GM12878 (cell line): ENCODE data around the gene AIG1. TPM values are rescaled to one million over a fixed set of nuclear protein-coding genes. Genes with fewer than 3 reads are reported as not detected.
A peak's percentile ranks its signal among the peaks of the same experiment; 100 is the strongest.

Experiments
- ATAC-seq: fragments of 200-7000 bp; cut with Tn5 transposase; 3 replicates; pipeline ENCODE4 v1.9.1; 2020; ENCODE audit warnings: mild to moderate bottlenecking, moderate library complexity
- BruUV-seq: library from RNA; stranded (reverse); fragments of 400-500 nt; replicated peaks from 2 replicates; lab custom pipeline; 2021; lab: Mats Ljungman, UMichigan
- CTCF ChIA-PET: fragments of 300-600 bp; sonication (Branson Sonifier 250); formaldehyde crosslinking; extraction: SDS; loops from one replicate; lab custom pipeline; 2021; ENCODE audit warnings: inconsistent platforms; lab: Yijun Ruan, JAX
- POLR2A ChIA-PET: fragments of 350-600 bp; formaldehyde crosslinking; extraction: SDS; loops from one replicate; lab custom pipeline; 2021; ENCODE audit warnings: inconsistent platforms; lab: Charles Lee
- RAD21 ChIA-PET: fragments of 300-600 bp; sonication (Branson Sonifier 250); formaldehyde crosslinking; loops from one replicate; lab custom pipeline; 2023; ENCODE audit warnings: antibody characterized with exemption; ENCODE audit not compliant: unreplicated experiment; lab: Charles Lee
- SMC1A ChIA-PET: fragments of 300-600 bp; sonication (Branson Sonifier 250); formaldehyde crosslinking; loops from one replicate; lab custom pipeline; 2023; ENCODE audit not compliant: unreplicated experiment, uncharacterized antibody; lab: Charles Lee
- DNase-seq: peaks from one replicate; pipeline ENCODE4 v3.0.0-alpha.2; 2011; ENCODE audit warnings: low read depth, low spot score
- FAIRE-seq: peaks from 3 replicates; lab custom pipeline; 2011; peaks lifted over from hg19 to GRCh38; lab: Jason Lieb, UNC
- H2AFZ ChIP-seq: 2 replicates; pipeline ENCODE4 v1.6.0; 2011; ENCODE audit warnings: low read depth, low read length, control low read depth; ENCODE audit not compliant: control insufficient read depth
- H3K27ac ChIP-seq: 2 replicates; pipeline ENCODE4 v1.5.1; 2011; ENCODE audit warnings: control low read depth; ENCODE audit not compliant: control insufficient read depth, insufficient read depth
- H3K27me3 ChIP-seq, 2 experiments: replicated peaks in 1 of 2; 2 replicates each; pipeline versions ENCODE4 v1.6.0 to v1.6.1; 2011; ENCODE audit warnings: low read length in 1 of 2; ENCODE audit not compliant: control insufficient read depth in 2 of 2, insufficient read depth in 2 of 2
- H3K36me3 ChIP-seq, 2 experiments: 2 replicates each; pipeline ENCODE4 v1.5.1; 2011; ENCODE audit warnings: low read length in 1 of 2; ENCODE audit not compliant: control insufficient read depth in 2 of 2, insufficient read depth in 2 of 2
- H3K4me1 ChIP-seq: 2 replicates; pipeline ENCODE4 v1.6.1; 2011; ENCODE audit warnings: mild to moderate bottlenecking, low read length, moderate library complexity, mixed read lengths; ENCODE audit not compliant: control insufficient read depth, insufficient read depth
- H3K4me2 ChIP-seq: 2 replicates; pipeline ENCODE4 v1.6.0; 2011; ENCODE audit warnings: control low read depth; ENCODE audit not compliant: control insufficient read depth, insufficient read depth
- H3K4me3 ChIP-seq: fragments of 200-600 bp; sonication (generic); 2 replicates; pipeline ENCODE4 v1.5.1; 2016
- H3K79me2 ChIP-seq: 2 replicates; pipeline ENCODE4 v1.6.0; 2011; ENCODE audit warnings: low read length; ENCODE audit not compliant: control insufficient read depth, insufficient read depth
- H3K9ac ChIP-seq: 2 replicates; pipeline ENCODE4 v1.8.0; 2011; ENCODE audit warnings: low read length, control low read depth, mixed read lengths; ENCODE audit not compliant: control insufficient read depth, insufficient read depth
- H3K9me3 ChIP-seq: replicated peaks from 3 replicates; pipeline ENCODE4 v1.5.1; 2011; ENCODE audit warnings: mild to moderate bottlenecking, low read length; ENCODE audit not compliant: control insufficient read depth, insufficient read depth
- H4K20me1 ChIP-seq: 2 replicates; pipeline ENCODE4 v1.6.0; 2011; ENCODE audit not compliant: control insufficient read depth, insufficient read depth
- ASH2L ChIP-seq: fragments of 300-600, 200-600 bp; sonication (generic); IDR thresholded peaks from 2 replicates; pipeline ENCODE4 v1.6.1; 2017; ENCODE audit warnings: low read depth, mild to moderate bottlenecking, borderline replicate concordance
- ATF7 ChIP-seq: fragments of 450-650 bp; IDR thresholded peaks from 2 replicates; pipeline ENCODE4 v1.6.1; 2016; ENCODE audit warnings: low read depth, mild to moderate bottlenecking
- GABPA ChIP-seq: IDR thresholded peaks from 2 replicates; pipeline ENCODE4 v1.6.1; 2014; ENCODE audit warnings: antibody characterized with exemption, low read depth, mild to moderate bottlenecking, inconsistent platforms
- MTA2 ChIP-seq: fragments of 450-650 bp; IDR thresholded peaks from 2 replicates; pipeline ENCODE4 v1.6.1; 2016; ENCODE audit warnings: low read depth, mild to moderate bottlenecking, moderate library complexity
- RAD21 ChIP-seq: IDR thresholded peaks from 2 replicates; pipeline ENCODE4 v1.6.1; 2011; ENCODE audit warnings: mild to moderate bottlenecking, low read depth, low read length, moderate library complexity; ENCODE audit not compliant: insufficient read depth
- SUPT20H ChIP-seq: IDR thresholded peaks from 2 replicates; pipeline ENCODE4 v1.6.1; 2011; ENCODE audit warnings: low read depth, mild to moderate bottlenecking, low read length, moderate library complexity, borderline replicate concordance; ENCODE audit not compliant: control insufficient read depth
- ZNF207 ChIP-seq: fragments of 450-650 bp; IDR thresholded peaks from 2 replicates; pipeline ENCODE4 v1.6.1; 2014; ENCODE audit warnings: antibody characterized with exemption, mild to moderate bottlenecking, borderline replicate concordance
- WGBS: methylation state at CpG from one replicate; pipeline ENCODE4 v1.1.6; 2016; ENCODE audit warnings: low lambda C conversion rate; ENCODE audit not compliant: insufficient replicate concordance, insufficient coverage; ENCODE audit errors: missing lambda C conversion rate; 5-methylcytosine and 5-hydroxymethylcytosine counted together
- in situ Hi-C: fragments of 300-500 bp; cut with MboI; formaldehyde crosslinking; loops from 9 replicates; pipeline ENCODE4 v1.14.3; 2018; ENCODE audit warnings: mixed read lengths
- intact Hi-C: fragments of 100-400 bp; cut with micrococcal nuclease; formaldehyde crosslinking; loops from one replicate; pipeline ENCODE4 v1.14.2; 2022; ENCODE audit not compliant: unreplicated experiment
- polyA plus RNA-seq, 11 experiments: library from polyadenylated mRNA; depleted of rRNA in 4 of 11; unstranded in 6 of 11; stranded (reverse) in 5 of 11; fragments of >200 nt; fragmentation: Nextera tagmentation in 4 of 11; fragmentation: Illumina TruSeq in 1 of 11; extraction: Ambion mirVana in 4 of 11; extraction: Trizol in 1 of 11; gene quantifications; 1 replicate in 1 of 11; 2 replicates in 10 of 11; pipeline versions ENCODE4 v1.2.1 to v1.2.3, GENCODE V29; 2011 to 2016; ENCODE audit warnings: inconsistent platforms in 2 of 11, missing spikeins in 2 of 11, low read depth in 1 of 11
- total RNA-seq, 4 experiments: library from RNA; depleted of rRNA in 3 of 4; stranded (reverse); fragments of >200 nt in 3 of 4; fragmentation: Illumina TruSeq in 1 of 4; extraction: Trizol in 1 of 4; gene quantifications; 2 replicates each; pipeline versions ENCODE4 v1.2.1 to v1.2.3, GENCODE V29; 2013 to 2021
- TF ChIP-seq, protein P1 (sequence below): fragments of 450-650 bp; IDR thresholded peaks from 2 replicates; pipeline ENCODE4 v1.6.1; 2018; ENCODE audit warnings: borderline replicate concordance, mild to moderate bottlenecking; ENCODE audit not compliant: partially characterized antibody

Gene AIG1
- total and polyA plus RNA-seq, 10 of the 15 experiments (the other 5 are each of a cell fraction or from before 2014, with no cell fraction given), result 27.0 to 74.5 (median 36.4) TPM

DNA sequence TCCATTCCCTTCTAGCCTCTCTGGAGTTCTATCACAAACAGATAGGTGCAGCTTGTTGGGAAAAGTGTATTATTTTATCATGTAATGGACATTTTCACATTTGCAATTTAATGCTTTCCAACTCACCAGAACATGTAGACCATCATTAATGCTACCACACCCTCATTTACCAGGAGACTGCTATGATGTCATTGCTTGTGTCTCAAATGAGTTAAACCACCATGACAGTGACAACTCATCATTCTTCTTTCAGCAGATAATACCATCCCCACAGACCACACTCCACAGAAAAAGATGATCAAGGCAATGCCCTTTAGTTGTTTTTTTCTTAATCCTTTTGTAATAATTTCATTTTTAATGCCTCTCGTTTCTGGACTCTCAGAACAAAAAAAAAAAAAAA, 168.7 kb downstream of the AIG1 start:
- POLR2A ChIA-PET, result no interaction called here
- TF ChIP-seq ZNF207 (no peak), ATF7 (0 out of 2 replicates have a peak, but pooled peaks have one; percentile 15), ASH2L (no peak), GABPA (no peak), RAD21 (no peak), MTA2 (no peak), SUPT20H (no peak)
- TF ChIP-seq, protein P1, sequence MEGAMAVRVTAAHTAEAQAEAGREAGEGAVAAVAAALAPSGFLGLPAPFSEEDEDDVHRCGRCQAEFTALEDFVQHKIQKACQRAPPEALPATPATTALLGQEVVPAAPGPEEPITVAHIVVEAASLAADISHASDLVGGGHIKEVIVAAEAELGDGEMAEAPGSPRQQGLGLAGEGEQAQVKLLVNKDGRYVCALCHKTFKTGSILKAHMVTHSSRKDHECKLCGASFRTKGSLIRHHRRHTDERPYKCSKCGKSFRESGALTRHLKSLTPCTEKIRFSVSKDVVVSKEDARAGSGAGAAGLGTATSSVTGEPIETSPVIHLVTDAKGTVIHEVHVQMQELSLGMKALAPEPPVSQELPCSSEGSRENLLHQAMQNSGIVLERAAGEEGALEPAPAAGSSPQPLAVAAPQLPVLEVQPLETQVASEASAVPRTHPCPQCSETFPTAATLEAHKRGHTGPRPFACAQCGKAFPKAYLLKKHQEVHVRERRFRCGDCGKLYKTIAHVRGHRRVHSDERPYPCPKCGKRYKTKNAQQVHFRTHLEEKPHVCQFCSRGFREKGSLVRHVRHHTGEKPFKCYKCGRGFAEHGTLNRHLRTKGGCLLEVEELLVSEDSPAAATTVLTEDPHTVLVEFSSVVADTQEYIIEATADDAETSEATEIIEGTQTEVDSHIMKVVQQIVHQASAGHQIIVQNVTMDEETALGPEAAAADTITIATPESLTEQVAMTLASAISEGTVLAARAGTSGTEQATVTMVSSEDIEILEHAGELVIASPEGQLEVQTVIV, result no peak
- Histone ChIP-seq H3K4me1 (no peaks in the 10 kb centered on the region), H3K27ac (no peak overlapping the region), H3K27me3 (no peaks in the 10 kb centered on the region), H3K36me3 (no peaks in the 10 kb centered on the region), H4K20me1 (no peaks in the 10 kb centered on the region), H3K9me3 (no peaks in the 10 kb centered on the region), H2AFZ (no peak overlapping the region), H3K9ac (no peak overlapping the region), H3K79me2 (no peaks in the 10 kb centered on the region), H3K4me2 (no peak overlapping the region), H3K4me3 (no peak overlapping the region)
- intact Hi-C loops, result no loop called here
- CTCF ChIA-PET, result no interaction called here
- WGBS, result 80% methylated on average over 1 of the region's 1 CpG
- BruUV-seq, result no TSS peak
- ATAC-seq, result no peak
- in situ Hi-C loops, result no loop called here
- RAD21 ChIA-PET, result no interaction called here
- no peak for DNase-seq
- SMC1A ChIA-PET, result interaction anchor here (1.8 kb wide), 1 partner anchor 537 kb away, joined by 4 read pairs; no protein-coding TSS in a partner anchor
- FAIRE-seq, result no peak
